Central memory CD4-positive, alpha-beta T cell (primary cell): ENCODE data around the gene CGB1.
"Not testable (repeated sequence)": the region's sequence is repeated elsewhere in the genome, so short reads cannot be mapped to it uniquely, and the experiment has no call there.

Experiments
- DNase-seq: peaks from one replicate; pipeline ENCODE4 v3.0.0; 2022
- total RNA-seq, 3 experiments: gene quantifications; one replicate each; lab custom pipeline; 2026; lab: John Stamatoyannopoulos, UW

CGB1 gene
- total RNA-seq = 0 reads per million in 3 experiments

- not testable (repeated sequence) for DNase-seq
Measured at GRCh38 chr19:49036815-49037214, at the start of gene CGB1. TSS of gene CGB1 (minus strand) at chr19:49036895. CDS start at chr19:49036711, 184 bp downstream.

GRCh38 chr19:49086296-49086695 is 49.6 kb upstream of the CGB1 start:
- DNase-seq = no peak

GRCh38 chr19:49085868-49086232 is 49.2 kb upstream of the CGB1 start:
- no peak for DNase-seq

- DNase-seq = peak; percentile 100
Measured at GRCh38 chr19:49085020-49085867, 48.5 kb upstream of the CGB1 start, which contains the start of gene SNRNP70. TSS of gene SNRNP70 (plus strand) at chr19:49085451. CDS start at chr19:49086415, 964 bp downstream.

GRCh38 chr19:49084206-49085019 is 47.7 kb upstream of the CGB1 start:
- DNase-seq = no peak

GRCh38 chr19:49081273-49081672 is 44.6 kb upstream of the CGB1 start:
- DNase-seq = no peak

- DNase-seq = no peak
Measured at GRCh38 chr19:49080392-49080791, 43.7 kb upstream of the CGB1 start.

- DNase-seq = not testable (repeated sequence)
Measured at GRCh38 chr19:49074869-49075268, 38.2 kb upstream of the CGB1 start.

GRCh38 chr19:49073514-49074378 is 37.1 kb upstream of the CGB1 start:
- DNase-seq = no peak

- no peak for DNase-seq
Measured at GRCh38 chr19:49071860-49072547, 35.3 kb upstream of the CGB1 start.

- DNase-seq = no peak
Measured at GRCh38 chr19:49070416-49070815, 33.7 kb upstream of the CGB1 start.

GRCh38 chr19:49069026-49069425 is 32.3 kb upstream of the CGB1 start:
- no peak for DNase-seq

GRCh38 chr19:49067554-49067953 is 30.9 kb upstream of the CGB1 start:
- no peak for DNase-seq

GRCh38 chr19:49065905-49066512 is 29.3 kb upstream of the CGB1 start:
- no peak for DNase-seq

- no peak for DNase-seq
Measured at GRCh38 chr19:49064768-49065611, 28.3 kb upstream of the CGB1 start, which contains the start of gene NTF4. TSS of gene NTF4 (minus strand) at chr19:49064818. CDS start at chr19:49061997, 2,821 bp downstream.

GRCh38 chr19:49064029-49064629 is 27.4 kb upstream of the CGB1 start:
- no peak for DNase-seq

- no peak for DNase-seq
Measured at GRCh38 chr19:49061445-49061844, 24.8 kb upstream of the CGB1 start.

- DNase-seq = no peak
Measured at GRCh38 chr19:49061000-49061399, 24.3 kb upstream of the CGB1 start.

- no peak for DNase-seq
Measured at GRCh38 chr19:49059053-49059452, 22.4 kb upstream of the CGB1 start.

GRCh38 chr19:49058562-49058961 is 21.9 kb upstream of the CGB1 start:
- DNase-seq = no peak
